Activated CD8-positive, alpha-beta memory T cell treated with anti-CD3 and anti-CD28 coated beads, Interleukin-2, amount 50 U/mL, for 4 hours (primary cell): ENCODE results near the gene GAD2.

ENCODE experiments used
- DNase-seq: peaks from one replicate; pipeline ENCODE4 v3.0.0-alpha.2; 2020

Gene GAD2

DNA sequence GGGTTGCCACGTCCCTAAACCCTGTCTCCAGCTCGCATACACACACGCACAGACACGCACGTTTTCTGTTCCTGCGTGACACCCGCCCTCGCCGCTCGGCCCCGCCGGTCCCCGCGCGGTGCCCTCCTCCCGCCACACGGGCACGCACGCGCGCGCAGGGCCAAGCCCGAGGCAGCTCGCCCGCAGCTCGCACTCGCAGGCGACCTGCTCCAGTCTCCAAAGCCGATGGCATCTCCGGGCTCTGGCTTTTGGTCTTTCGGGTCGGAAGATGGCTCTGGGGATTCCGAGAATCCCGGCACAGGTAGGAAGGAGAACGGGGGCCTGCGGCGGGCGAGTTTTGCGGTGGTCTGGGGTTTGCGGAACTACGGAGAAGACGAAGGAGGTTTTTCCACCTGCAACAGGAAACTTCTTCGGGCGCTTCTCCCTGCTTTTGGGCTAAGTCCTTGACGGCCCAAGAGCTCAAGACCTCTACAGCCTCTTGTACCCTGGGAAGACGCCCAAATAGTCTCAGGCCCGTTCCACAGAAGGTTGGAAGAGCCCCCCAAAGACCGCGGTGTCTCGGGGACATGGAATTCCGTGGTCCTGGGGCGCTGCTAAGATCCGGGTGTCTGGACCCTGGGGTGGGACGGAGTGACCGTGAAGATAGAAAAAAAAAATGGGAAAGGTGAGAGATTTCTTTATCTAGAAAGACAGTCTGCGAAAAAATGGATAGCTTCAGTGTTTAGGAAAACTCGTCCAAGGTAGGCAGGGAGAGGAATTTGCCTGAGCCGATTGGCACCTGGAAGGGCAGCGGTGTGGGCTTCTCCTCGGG, at the start of gene GAD2:
Gene GAD2 (plus strand): TSS at position 190 of the 811 bp plus-strand sequence. CDS start 36 bp downstream, at position 226.
- no peak for DNase-seq

DNA sequence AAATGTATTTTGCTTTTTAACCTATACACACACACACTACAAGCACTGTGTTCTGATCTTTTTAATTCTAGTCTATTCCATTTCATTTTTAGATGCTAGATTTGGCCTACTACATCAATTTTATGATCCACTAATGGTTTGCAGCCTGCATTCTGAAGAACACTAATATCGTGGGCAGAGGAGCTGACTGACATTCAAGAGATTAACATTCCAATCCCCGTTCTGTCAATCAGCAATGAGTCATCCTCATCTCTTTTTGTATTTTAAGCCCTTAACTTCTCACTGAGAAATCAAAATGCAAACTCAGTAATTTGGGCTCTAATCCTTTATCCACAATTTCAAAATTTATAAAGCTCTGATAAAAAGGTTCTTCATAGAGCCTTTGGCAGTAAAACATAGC, 47.1 kb upstream of the GAD2 start:
- no peak for DNase-seq

DNA sequence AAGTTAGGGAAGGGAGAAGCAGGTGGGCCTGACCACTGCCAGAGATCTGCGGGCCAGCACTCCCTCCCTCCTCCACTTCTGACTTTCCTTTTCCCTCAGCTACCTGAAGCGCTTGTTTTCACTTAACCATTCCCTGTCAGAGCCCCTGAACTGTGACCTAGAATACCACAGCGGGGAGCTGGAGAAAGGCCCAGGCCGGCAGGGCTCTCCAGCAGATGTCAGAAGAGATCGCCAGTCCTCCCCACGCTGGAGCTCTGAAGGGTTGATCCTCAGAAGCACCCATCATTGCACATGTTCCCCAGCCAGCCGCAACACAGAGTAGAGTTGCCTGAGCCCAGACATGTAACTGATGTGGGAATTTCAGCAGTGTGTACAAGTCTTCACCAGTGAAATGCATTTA, 44.4 kb upstream of the GAD2 start:
- no peak for DNase-seq

DNA sequence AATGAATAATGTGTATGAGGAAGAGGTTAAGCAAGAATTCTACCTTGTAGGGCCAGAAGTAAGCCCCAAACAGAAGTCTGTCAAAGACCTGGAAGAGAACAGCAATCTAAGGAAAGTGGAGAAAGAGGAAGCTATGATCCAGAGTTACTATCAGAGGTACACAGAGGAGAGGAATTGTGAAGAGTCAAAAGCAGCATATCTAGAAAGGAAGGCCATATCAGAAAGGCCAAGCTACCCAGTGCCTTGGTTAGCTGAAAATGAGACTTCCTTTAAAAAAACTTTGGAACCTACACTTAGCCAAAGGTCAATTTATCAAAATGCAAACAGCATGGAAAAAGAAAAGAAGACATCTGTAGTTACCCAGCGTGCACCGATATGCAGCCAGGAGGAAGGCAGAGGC, 42.7 kb upstream of the GAD2 start:
- DNase-seq, result no peak

DNA sequence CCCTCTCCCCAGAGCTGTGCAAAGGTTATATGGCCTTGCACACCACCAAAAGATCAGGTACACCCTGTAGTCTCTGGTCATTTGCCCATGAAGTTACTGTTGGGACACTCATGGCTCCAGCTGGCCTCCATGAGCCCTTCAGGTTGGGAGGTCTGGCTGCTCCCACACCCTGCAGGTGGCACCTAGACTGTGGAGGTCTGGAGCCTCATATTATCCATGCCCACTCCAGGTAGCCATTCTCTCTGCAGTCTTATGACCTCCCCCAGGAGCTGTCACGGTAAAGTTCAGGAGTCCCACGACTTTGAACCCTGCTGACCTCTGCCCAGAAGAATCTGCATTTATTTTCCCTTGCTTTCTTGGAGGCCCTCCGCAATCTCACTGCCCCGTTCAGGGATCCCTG, 39.2 kb upstream of the GAD2 start:
- DNase-seq, result no peak

DNA sequence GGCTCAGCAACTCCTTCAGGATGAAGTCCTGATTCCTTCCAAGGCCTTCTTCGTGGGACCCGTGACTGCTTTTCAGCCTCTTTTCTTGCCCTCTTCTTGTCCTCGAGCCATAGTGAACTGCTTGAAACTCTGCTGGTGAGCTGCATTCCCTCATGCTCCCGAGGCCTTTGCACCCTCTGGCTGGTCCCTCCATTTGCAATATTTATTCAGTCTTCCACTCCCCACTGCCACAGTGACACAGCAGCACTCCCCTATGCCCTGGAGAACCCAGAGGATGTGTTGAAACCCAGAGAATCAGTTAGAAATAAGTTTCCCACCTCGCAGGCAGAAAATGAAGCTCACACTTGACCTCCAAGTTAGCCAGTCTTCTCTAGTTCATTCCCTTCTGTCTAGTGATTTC, 22.3 kb upstream of the GAD2 start:
- DNase-seq, result no peak

DNA sequence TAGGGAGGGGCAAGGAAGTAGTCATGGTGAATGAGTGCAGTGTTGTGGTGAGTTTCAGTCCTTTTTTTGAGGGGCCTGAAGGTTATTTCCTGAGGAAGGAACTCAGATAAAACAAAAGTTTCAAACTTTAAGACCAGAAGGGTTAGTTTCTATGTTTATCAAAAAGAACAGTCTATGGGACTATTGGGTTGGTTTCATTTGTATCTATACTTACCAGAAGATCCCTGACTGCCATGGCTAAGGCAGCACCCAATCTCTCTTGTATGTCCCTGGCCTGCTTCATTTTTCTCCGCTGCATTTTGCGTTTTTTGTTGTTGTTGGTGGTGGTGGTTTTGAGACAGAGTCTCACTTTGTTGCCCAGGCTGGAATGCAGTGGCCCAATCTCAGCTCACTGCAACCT, 19.3 kb upstream of the GAD2 start:
- DNase-seq, result no peak

DNA sequence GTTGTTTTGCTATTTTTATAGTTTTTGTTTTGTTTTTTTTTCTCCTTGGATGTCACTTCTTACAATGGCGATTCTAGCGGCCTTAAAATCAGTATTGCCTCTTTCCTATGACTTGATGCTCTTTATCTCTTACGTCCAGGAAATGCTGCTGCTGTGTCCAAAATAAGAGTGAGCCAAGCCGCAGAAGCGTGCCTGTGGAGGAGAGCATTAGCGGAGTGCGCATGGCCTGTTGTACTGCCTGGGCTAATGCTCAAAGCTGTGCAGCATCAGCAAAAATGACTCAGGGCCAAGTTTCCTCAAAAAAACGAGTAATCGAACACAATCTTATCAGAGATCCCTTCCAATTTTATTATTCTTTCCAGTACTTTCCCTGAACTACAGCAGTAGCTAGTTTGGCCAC, 18.5 kb upstream of the GAD2 start:
- no peak for DNase-seq

DNA sequence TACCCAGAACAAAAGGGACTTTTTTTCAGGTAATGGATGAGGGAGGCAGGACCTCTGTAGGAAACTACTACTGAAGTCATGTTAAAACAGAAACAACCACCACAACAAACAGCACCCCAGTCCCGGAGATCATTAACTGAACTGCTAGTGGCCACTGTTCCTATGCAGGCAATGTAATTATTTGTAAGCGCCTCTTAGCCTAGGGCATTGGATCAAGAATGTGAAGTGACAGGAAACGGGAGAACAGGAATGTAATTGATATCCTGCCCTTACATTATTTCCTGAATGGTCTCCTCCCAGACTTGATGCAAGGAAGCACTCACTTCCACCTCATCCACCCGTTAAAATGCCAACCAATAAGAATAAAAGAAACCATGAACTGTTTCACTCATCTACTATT, 16.7 kb upstream of the GAD2 start:
- no peak for DNase-seq

DNA sequence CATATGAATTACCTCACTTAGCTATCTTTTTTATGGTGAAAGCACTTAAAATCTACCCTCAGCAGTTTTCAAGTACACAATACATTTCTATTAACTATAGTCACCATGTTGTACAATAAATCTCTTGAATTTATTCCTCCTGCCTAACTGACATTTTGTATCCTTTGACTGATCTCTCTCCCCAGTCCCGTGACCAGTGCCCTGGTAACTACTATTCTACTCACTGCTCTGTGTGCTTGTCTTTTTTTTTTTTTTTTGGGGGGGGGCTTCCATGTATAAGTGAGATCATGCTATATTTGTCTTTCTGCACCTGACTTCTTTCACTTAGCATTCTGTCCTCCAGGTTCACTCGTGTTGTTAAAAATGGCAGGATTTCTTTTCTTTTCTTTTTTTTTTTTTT, 11.4 kb upstream of the GAD2 start:
- DNase-seq, result no peak

DNA sequence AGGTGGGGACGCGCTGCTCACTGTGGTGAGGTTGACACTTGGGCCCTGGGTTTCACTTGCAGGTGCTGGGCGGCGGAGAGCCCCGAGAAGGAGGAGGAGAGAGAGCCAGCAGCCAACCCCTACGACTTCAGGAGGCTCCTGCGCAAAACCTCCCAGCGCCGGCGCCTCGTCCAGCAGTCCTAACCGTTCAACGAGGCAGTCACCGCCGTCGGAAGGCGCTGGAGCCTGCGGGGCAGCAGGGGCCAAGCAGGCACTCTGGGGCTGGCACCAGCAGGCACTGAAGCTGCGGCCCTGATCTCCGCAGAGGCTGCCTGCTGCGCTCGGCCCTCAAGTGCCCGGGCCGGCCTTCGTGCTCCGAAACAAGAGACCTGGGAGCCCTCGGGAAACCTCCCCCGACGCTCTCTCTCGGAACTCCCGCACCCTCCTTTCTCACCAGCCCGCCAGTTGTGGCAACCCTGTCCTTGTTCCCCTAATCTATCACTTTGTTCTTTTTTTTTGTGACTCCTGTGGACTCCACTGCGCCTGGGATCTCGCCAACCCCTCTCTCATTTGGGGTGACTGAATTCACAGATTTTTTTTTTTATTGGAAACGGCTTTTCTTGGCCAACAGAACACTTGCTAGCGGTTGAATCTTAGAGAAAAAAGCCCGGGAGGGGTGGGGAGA, 4.7 kb upstream of the GAD2 start:
- DNase-seq, result no peak

DNA sequence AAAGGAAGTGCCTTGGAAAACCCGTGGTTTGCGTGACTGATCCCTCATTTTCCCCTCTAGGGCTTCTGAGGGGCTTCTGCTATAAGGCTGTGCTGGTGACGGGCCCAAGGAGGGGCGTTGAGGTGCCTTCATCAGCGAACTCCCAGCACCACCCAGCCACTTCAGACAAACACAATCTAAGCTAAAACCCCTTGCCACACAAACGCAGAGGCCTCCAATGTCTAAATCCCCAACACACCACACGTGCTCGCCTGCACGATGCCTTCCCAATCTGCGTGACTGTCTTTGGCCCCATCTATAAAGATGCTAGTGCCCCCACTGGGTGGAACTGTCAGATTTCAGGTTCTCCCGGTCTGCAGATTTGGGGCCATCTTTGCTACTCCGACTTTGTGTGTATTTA, 4.1 kb upstream of the GAD2 start:
- DNase-seq, result no peak

DNA sequence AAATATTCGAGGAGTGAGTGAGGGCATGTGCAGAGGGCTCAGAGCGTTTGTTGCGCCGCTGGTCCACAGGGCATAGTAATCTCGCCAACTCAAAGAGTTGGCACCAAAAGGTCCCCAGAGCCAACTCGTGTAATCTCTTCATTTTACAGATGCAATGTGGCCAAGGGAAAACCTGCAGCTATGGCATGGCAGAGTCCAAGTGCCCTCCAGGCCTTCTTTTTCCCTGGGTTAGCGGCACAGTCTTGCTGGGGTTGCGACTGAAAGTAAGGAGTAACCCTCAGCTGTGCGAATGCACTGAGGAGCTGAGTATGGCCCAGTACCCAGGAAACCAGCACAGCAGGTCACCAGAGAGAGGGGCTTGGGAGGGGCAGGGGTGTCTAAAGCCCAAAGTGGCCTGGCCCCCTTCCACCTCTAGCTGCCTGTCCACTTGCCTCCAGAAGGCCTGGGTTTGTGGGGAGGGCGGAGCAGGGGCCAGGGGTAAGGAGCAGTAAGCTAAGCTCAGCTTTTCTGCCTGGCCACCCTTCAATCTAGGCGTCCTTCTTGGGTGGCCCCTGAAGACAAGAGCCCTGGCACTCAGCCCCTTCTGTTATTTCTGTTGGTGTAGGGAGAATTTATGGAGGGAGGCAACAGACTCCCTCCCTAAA, 3.3 kb upstream of the GAD2 start:
- DNase-seq, result no peak

DNA sequence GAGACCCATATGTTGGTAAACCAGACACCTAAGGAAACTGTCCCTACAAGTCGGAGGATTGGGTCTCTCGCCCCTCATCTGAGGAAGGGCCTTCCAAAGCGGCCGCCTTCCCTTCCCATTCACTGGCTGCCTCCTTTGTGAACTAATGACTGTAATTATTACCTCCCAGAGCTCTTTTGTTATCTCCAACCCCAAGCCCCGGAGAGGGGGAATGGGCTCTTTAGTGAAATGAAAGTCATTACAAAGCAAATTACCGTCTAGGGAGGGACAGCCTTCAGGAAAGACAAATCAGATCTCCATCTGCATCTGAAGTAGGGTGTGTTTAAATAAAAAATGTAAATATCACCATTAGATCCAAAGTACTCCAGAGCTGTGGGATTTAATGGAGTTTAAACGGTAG, 2.6 kb upstream of the GAD2 start:
- no peak for DNase-seq

DNA sequence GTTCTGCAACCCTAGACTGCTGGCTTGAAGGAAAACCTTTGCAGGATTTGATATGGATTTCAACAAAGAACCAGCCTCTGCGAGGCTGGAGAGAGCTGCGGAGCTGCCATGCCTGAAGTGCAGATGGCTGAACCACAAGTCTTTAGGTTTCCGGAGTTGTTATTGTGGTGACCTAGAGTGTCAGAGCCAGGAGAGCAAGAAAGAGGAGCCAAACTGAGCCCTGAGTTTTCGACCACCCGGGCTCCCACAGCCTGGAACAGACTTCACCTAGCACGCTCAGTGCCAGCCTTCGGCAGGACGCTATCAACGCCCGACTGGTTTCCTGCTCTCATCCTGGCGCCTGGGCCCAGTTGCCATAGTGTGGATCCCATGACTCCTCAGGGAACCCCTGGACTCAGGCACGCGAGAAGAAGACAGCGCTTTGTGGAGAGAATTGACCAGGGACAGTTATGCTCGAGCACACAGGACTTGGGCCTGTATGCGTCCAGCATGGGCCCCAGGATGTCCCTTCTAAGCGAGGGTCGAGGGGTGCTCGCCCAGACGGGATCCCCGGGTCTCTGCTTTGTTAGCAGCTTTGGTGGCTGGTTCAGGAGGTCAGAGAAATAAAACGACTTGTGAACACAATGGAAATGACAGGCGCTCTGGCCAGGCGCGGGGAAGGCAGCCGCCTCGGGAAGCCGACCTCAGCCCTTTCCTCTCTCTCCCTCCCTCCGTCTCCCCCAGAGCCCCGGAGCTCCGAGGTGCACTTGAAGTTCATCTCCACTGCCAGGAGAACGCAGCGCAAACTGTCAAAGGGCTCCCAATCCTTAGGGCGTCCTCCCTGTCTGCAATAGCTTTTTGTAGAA, 1.8 kb upstream of the GAD2 start:
- DNase-seq, result no peak

DNA sequence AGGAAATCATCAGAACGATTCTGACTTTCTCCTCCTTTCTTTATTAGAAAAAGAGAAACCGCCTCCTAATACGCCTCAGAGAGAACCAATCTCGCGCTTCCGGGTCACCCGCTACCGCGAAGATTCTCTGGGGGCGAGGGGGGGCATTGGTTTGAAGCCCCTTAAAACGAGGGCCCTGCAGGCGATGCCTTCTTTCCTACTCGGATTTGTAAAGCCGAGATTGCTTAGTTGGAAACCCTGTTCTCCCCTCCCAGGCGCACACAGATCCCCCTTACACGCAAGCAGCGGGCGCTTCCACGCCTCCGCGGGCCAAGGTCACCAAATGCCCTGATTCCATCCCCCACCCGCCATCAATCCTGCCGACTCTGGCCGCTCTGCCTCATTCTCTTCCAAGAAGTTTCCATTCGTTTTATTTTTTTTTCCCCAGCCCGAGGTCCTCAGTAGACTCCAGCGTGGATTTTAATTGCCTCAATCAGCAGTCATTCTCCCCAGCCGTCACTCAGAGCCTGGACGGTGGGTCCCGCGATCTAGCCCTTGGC, 1.1 kb upstream of the GAD2 start:
- no peak for DNase-seq

DNA sequence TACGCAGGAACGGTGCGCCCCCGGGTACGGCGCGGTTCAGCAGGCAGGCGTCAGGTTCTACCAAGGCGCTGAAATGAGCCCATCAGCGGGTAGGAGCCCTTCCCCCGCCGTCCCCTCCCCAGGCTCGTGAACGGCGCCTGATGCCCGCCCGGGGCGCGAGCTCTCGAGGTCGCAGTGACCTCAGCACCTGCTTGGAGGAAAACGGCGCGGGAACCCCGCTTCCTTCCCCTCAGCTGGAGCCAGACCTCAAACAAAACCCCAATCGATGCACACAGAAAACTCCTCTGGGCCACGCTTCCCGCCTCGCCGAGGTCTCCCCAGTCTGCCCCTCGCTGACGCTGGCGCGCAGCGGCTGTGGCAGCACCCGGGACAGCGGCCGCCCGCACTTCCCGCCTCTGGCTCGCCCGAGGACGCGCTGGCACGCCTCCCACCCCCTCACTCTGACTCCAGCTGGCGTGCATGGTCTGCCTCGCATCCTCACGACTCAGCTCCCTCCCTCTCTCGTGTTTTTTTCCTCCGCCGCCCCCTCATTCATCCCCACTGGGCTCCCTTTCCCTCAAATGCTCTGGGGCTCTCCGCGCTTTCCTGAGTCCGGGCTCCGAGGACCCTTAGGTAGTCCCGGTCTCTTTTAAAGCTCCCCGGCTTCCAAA, 514 bp upstream of the GAD2 start:
- no peak for DNase-seq

DNA sequence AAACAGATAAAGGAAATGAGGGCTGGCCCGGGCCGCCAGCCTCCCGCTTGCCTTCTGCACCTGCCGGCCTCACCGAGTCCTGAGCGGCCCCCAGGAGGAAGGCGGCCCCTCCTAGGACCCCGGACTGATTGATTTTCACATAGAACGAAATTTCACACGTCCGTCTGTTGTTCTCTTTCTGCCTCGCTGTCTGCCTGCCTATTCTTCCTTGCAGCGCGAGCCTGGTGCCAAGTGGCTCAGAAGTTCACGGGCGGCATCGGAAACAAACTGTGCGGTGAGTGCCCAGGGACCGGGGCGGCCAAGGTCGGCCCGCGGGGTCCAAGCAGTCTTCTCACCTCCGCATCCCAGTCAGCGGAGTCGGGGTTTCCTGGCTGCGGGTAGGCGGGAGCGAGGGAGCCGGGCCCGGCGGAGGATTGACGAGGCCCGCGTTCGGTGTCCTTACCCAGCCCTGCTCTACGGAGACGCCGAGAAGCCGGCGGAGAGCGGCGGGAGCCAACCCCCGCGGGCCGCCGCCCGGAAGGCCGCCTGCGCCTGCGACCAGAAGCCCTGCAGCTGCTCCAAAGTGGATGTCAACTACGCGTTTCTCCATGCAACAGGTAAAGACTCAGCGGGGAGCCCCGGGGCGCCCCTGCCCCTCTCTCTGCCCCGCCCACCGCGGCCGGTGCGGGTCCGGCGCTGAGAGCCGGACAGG, 967 bp downstream of the GAD2 start:
- no peak for DNase-seq

DNA sequence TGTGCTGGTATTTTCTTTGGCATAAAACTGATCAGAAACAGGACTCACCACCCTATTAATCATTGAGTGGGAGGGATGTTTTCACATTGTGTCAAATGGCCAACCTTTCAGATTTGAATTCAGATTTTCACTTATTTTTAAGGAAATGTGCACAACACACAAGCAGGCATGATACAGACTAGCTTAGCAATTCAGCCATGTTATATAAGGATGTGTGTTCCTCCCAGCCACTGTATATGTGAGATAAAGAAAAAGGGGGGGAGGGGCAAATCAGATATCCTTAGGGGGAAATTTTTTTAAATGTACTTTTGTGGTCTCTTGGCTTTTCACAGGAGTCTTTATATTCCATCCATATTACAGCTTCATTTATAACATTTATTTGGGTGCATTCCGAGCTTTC, 3.1 kb downstream of the GAD2 start:
- DNase-seq, result no peak

DNA sequence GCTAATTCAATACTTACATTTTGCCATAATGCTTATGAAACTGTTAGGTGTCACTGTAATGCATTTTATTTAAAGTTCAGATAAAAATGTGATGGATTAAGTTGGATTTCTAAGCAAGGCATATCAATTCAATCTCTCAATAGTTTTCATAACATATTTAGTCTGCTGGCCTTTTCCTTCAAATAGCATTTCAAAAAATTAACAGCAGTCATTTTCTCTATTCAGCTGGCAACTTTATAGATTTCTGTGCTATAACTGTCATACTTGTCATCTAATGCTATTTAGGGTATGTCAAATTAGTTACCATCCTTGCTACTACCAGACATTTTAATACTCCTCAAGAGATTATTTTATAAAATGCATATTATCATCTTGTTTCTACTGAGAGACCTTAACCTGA, 4.3 kb downstream of the GAD2 start:
- no peak for DNase-seq

DNA sequence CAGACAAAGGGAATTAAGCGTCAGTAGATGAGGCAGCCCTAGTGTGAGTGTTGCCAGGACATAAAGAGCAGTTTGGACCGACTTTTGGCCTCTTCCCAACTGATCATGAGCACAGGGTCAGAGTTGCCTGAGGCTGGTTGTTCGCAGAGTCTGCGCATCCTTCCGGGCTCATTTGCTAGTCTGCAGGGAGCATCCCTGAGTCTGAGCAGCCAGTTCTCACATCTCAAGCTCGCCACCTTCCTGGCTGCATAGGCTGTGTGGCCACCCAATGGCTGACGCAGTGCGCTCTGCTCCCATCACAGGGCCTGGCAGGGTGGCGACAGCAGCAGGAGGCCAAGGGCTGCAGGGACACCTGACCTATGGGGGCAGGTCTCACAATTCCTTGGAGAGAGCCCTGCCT, 5.0 kb downstream of the GAD2 start:
- DNase-seq, result no peak

DNA sequence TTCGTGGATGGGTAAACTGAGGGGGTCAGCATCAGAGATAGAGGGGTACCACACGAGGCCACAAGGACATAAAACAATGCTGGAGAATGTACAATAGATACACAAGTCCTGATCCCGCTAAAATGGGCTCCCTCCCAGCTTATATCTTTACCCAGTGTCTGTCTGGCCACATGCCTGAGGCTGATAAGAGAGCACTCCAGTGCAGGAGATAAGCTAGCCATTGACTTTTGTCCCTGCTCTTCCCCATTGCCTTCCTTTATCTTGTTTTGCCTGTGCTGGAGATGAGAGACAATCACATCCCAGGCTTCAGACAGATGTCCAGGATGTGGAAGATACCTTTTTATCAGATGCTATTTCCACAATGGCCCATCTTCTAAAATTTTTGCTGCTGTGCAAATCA, 6.0 kb downstream of the GAD2 start:
- no peak for DNase-seq
